ENCODE data around the gene CUX1.

GRCh38 chr7:101795461-101795860, 22.0 kb upstream of the CUX1 start:
- TF ChIP-seq EZH2 (IDR thresholded peaks at IDR 0.05; ENCODE audit: low read length, unreplicated experiment): no peak
- no peak for TF ChIP-seq CTCF (conservative IDR thresholded peaks at IDR 0.05; ENCODE audit: low read depth, low read length)
- TF ChIP-seq EZH2phosphoT487 (IDR thresholded peaks at IDR 0.05; ENCODE audit: borderline replicate concordance, low read length): no peak
